Bone marrow (tissue), 2 donors: ENCODE results near the gene ATCAY.
"Not testable (repeated sequence)": the region's sequence is repeated elsewhere in the genome, so short reads cannot be mapped to it uniquely, and the experiment has no call there.

Experiments used
- DNase-seq, 2 donors: peaks; one replicate each; lab custom pipeline; 2025; lab: John Stamatoyannopoulos, UW

The ATCAY gene

DNA sequence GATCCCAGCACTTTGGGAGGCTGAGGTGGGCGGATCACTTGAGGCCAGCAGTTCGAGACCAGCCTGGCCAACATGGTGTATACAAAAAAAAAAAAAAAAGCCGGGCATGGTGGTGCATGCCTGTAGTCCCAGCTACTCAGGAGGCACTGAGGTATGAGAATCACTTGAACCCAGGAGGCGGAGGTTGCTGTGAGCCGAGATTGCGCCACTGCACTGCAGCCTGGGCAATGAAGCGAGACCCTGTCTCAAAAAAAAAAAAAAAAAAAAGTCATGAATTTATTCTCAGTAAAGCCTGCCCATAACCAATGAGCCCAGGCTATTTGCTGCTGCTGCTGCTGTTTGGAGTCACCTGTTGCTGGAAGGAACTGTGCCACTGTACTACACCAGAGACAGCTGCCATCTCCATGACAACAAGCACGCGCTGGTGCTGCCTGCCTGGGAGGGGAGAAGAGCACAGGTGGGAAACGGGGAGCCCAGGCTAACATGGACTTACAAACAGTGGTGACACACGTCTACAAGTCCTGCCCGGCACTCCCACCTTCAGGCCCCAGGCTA, 23.0 kb upstream of the ATCAY start:
- no peak for DNase-seq

DNA sequence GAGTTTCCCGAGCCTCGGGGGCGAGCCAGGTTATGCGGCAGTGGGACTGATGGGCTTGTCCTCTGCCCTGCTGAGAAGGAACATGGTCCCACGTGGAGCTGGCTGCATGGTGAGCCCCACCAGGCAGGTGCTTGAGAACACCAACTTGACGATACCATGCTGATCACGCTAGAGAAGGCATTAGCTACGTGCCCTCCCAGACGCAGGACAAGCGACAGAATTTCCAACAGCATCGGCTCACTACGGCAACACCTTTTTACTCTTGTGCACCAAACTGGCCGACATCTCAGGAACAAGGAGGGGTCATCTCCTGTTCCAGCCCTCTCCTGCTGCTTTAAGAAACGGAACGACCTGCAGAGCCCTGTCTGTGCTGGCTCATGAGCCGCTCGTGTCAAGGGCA, 20.0 kb upstream of the ATCAY start:
- no peak for DNase-seq

DNA sequence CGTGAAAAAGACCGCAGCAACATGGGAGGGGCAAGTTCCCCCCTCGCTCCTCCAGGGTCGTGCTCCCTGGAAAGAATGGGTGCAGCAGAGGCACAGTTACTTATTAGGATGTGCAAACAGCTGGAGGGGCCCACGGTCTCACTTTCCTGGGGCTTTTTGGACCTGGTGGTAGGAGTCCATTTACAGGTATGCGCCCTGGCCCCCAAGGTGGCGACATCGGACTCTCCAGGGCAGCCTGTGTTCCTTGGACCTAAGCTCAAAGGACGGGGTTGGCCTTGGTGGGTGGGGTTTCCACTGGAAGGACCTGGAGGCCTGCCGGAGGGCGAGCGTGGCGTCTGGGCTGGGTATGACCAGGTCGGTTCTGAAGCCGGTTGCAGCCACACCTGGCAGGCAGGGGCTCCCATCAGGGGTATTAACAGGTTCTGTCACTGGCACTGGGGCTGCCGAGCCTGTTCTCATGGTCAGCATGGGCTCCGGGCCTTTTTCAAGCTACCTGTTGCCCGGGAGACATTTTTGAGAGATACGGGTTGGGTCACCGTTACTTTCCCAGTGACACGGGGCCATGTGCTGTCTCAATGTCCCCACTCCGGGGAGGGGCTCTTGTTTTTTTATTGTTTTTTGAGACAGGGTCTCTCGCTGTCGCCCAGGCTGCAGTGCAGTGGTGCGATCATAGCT, 17.5 kb upstream of the ATCAY start:
- DNase-seq = no peak

DNA sequence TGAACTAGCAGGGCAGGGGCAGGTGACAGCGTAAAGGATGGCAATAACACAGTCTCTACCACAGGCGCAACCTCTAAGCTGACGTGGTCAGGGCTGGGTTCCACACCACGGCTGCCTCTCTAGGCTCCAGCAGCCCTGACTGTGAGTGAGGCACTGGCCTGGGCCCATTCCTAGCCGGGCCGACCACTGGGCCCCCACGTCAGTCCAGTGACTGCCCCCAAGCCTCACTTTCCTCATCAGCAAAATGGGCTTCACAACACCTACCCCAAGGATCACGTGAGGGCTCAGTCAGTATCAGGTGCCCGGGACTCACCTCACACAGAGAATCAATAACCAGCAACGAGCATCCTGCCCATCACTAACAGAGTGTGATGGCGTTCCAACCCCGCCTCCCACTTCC, 16.8 kb upstream of the ATCAY start:
- DNase-seq = no peak

DNA sequence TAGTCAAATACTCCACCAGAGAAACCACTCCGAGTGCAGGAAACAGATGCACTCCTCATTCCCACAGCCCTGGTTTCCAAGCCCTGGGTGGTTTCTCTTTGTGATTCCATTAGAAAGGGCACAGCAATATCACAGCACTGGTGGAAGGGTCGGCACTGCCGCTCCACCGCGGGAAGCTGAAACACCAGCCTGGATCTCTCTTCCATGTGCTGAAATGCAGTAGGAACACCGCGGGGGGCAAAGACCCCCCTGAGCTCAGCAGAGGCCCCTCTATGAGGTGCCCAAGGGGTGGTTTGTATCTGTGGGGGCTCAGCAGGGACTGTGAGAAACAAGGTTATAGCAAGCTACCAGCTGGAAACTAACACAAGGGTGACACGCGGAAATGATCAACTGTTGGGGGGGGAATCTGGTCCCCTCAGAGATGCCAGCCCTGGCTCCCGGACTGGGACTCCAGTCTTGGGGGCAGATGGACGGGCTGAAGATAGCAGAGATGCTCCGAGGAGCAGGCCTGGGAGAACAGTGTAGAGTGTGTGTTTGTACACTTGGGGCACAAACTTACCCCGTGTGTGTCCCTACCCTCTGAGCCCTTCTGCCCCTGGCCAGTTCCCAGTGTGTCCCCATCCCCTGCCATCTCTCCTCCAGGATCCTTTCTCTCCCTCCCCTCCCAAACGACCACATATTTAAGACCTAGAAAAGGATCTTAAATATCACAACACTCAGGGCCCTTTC, 13.4 kb upstream of the ATCAY start:
- no peak for DNase-seq

DNA sequence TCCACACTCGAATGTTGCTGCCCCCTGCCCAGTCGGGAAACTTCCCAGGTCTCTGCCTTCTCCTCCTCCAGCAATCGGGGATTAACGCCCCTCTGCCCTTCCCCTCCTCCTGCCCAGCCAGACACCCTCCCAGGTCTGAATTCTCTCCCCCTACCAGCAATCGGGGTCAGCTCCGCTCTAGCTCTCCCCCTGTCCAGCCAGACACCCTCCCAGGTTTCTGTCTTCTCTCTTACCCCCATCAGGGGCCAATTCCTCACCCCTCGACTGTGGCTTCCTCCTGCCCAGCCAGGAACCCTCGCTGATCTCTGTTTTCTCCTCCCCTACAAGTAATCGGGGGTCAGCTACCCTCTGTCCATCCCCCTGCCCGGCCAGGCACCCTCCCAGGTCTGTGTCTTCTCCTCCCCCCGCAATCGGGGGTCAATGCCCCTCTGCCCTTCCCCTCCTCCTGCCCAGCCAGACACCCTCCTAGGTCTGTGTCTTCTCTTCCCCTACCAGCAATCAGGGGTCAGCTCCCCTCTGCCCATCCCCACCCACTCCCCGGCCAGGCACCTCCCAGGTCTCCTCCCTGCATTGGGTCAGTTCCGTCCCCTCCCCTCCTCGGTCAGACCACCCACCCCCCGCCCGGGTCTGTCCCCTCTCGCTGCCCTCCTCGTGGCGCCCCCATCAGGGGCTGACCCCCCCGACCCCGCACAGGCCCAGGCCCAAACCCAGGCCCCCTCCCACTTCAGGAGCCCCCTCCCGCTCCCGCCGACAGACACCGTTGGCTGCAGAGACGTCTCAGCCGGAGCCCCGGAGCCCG, 12.3 kb upstream of the ATCAY start:
- no peak for DNase-seq

DNA sequence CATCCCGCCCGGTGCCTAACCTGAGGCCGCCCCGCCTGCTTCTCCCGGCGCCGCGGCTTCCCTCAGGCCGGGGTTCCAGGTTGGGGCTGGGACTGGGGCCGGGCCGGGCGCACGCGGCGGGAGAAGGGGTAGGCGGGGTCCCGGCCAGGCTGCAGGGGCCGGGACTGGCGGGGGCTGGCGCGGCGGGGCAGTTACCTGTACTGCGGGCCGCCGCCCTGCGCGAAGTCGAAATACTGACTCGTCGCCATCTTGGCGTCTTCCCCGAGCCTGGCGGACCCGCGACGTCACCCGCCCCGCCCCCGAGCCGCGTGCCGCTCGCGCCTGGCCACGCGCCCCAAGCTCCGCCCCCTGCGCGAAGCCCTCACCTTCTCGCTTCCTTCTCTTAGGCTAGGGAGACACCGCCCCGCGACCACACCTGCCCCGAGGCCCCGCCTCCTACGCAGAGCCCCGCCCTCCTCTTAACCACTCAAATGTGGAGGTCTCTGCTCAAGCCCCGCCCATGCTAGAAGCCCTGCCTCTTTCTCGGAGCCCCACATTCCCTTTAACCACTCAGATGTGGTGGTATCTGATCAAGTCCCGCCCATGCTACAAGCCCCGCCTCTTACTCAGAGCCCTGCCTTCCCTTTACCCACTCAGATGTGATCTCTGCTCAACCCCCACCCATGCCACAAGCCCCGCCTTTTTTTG, 11.6 kb upstream of the ATCAY start, which contains the start of gene ZFR2:
Gene ZFR2, minus strand, starts transcription at position 269 of the 687 bp plus-strand sequence. Its CDS starts 21 bp downstream, at position 248.
- DNase-seq = no peak

DNA sequence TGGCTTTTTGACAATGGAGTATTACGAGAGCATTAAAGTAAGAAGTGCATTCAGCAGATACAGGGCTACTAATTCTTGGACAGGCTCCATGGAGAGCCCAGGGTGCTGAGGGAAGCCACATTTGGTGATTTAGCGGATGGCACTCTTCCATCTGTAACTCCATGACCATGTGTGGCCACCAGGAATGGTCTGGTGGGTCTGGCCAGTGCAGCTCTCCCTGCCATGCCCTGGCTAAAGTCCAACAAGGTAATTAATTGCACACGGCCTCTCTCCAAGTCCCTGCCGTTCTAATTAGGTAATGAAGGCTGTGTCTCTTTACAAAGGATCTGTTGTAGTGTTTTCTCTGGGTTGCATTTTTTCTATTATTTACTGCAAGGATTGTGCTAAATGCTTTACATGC, 7.3 kb upstream of the ATCAY start:
- DNase-seq = no peak

DNA sequence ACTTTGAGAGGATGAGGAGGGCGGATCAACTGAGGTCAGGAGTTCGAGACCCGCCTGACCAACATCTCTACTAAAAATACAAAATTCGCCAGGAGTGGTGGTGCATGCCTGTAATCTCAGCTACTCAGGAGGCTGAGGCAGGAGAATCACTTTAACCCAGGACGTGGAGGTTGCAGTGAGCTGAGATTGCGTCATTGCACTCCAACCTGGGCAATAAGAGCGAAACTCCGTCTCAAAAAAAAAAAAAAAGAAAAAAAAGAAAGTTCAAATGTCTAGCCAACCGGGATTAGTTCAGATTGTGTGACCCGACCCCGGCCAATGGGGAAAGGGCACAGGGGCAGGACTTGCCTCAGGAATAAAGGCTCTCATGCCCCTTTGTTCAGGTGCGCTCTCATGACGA, 5.8 kb upstream of the ATCAY start:
- DNase-seq = not testable (repeated sequence)

DNA sequence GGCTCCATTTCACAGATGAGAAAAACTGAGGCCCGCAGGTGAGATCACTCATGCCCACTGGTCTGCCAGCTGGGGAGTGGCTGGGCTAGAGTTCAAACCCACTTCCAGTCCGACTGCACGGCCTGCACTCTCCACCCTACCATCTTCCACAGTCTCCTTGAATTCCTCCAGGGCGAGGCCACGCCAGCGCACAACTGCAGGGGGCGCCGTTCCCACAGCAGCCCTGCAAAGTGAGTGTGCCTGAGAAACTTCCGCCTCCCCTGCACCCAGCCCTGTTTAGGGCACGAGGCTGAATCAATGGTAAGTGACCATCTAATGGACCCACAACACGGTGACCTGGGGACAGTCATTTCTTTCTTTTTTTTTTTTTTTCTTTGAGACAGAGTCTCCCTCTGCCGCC, 829 bp upstream of the ATCAY start:
- DNase-seq = no peak

DNA sequence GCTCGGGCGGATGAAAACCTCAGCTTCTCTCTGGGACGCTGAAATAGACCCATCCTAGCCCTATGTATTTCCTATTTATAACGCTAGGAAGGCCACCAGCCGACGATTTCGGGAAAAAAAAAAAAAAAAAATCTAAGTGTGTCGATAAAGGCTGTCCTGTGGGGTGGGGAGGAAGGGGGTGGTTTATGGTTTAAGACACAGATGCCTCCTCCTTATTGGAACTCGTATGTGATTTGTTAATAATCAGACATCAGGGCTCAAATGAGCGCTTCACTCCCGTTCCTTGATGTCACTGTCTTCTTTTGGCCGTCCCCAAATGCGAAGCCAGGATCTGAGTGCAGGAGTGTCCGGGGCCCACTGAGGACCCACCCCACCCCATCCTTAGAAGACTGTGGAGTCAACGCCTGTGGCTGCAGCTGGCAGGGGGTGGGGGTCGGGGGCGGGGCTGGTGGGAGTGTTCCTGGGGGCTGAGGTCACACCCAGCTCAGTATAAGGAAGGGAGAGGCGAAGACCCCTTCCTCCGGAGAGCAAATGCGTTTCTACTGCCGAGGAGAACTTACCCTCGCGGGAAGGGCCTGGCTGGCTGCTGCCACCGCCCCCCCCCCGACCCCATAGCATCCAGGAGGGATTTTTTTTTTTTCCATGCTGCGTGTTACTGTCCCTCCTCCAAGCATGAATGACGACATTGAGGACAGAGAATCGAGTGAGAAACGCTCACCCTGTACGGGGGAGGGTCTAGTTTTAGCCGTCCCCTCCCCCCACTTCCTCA, 971 bp downstream of the ATCAY start:
- DNase-seq = peak in 1 of 2 donors; percentile 3

DNA sequence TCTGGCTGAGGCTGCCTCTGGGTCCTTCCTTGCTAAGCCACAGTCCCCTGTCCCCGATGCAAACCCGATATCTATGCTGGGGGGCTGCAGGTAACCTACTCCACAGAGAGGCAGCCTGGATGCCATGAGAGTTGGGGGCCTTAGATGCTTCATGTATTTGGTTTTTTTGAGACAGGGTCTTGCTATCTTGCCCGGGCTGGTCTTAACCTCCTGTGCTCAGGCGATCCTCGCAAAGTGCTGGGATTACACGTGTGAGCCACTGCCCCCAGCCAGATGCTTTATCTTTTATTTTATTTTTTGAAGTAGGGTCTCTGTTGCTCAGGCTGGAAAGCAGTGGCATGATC, 1.5 kb downstream of the ATCAY start:
- no peak for DNase-seq

DNA sequence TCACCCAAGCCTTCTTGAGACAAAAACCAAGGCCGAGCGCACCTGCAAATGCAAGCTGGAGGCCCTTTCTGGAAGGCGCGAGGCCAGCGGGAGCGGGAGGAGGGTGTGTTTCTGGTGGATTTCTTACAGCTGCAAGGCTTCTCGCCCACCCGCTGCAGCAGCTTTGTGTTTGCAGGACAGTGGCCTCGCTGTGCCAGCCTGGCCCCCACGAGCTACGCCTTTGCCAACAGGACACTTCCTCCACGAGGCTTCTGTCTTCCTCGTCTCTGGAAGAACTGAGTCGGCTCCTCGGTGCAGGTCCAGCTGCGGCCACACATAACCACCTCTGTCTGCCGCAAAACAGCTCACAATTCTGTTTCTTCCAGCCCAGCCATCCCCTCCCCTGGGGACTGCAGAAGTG, 10.1 kb downstream of the ATCAY start:
- no peak for DNase-seq

DNA sequence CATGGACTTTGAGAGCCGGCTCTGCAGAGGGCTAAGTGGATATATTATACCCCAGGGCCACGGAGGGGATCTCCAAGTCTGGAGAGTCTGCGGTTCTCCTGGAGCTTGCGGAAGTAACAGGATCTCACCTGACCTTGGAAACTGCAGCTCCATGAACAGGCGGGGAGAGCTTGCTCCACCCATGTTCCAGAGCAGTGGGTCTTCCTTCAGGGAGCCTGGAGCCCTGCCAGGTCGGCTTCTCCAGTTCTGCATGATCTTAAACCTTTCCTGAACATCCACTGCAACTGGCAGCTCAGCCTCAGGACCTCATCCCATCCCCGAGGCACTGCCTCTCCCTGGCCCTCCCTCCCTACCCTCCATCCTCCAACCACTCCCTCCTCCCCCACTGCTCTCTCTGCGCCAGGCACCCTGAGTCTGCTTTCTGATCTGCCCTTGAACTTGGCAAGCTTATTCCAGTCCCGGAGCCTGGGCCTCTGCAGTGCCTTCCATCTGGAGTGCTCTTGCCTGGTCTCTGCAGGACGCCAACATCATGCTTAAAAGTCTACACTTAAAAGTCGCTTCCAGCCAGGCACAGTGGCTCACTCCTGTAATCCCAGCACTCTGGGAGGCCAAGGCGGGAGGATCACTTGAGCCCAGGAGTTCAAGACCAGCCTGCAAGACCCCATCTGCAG, 13.2 kb downstream of the ATCAY start:
- no peak for DNase-seq

DNA sequence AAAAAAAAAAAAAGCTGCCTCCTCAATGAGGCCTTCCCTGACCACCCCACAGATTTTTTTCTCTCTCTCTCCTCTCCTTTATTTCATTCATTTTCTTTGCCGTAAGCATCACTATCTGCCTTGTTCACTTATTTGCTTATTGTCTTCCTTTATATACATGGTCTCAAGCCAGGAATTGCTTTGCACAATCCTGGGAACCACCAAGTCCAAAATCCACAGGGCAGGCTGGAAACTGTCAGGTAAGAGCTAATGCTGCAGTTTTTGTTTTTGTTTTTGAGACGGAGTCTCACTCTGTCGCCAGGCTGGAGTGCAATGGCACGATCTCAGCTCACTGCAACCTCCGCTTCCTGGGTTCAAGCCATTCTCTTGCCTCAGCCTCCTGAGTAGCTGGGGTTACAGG, 14.5 kb downstream of the ATCAY start:
- DNase-seq = not testable (repeated sequence)

DNA sequence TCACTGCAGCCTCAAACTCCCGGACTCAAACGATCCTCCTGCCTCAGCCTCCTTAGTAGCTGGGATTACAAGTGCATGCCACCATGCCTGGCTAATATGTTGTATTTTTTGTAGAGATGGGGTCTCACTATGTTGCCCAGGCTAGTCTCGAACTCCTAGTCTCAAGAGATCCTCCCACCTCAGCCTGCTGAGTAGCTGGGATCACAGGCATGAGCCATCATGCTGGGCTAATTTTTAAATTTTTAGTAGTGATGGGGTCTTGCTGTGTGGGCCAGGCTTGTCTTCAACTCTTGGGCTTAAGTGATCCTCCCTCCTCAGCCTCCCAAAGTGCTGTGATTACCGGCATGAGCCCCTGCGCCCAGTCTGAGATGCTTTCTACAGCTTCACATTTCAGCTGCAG, 15.3 kb downstream of the ATCAY start:
- DNase-seq = no peak

DNA sequence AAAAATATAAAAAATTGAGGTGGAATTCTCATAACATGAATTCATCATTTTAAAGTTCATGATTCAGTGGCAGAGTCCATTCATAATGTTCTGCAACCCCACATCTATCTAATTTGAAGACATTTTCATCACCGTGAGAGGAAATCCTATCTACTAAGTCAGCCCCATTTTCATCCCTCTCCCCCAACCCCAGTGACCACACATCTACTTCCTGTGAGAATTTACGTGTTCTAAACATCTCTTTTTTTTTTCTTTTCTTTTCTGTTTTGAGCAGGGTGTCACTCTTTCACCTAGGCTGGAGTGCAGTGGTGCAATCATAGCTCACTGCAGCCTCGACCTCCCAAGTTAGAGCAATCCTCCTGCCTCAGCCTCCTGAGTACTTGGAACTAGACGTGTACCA, 17.5 kb downstream of the ATCAY start:
- DNase-seq = no peak

DNA sequence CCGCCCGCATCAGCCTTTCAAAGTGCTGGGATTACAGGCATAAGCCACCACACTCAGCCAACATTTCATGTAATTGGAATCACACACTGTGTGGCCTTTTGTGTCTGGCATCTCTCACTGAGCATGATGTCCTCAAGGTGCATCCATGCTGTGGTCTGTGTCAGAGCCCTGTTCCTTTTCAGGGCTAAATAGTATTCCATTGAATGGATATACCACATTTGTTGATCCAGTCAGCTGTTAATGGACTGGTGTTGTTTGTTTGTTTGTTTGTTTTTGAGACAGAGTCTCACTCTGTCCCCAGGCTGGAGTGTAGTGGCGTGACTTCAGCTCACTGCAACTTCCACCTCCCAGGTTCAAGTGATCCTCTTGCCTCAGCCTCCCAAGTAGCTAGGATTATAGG, 17.9 kb downstream of the ATCAY start:
- no peak for DNase-seq

DNA sequence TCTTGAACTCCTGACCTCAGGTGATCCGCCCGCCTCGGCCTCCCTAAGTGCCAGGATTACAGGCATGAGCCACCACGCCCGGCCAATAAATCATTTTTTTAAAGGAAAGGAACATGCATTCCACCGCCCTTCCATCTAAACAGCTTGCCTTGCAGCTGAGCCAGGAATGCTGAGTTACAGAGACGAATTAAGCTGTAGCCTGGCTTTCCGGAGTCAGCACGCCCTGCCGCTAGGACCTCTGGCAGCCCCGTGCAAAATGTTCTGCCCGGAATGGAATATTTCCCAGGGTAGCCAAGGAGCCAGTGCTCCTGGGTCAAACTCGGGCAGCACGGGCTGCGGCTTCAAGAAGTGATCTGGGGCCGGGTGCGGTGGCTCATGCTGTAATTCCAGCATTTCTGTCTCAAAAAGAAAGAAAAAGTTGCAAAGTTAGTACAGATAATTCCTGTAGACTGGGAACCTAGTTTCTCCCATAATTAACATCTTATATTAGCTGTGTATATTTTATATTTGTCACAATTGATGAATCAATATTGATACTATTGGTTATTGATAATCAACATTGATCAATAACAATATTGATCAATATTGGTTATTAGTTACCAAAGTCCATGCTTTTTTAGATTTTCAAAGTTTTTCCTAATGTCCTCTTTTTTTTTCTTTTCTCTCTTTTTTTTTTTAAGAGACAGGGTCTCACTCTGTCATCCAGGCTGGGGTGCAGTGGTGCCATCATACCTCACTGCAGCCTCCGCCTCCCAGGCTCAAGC, 19.2 kb downstream of the ATCAY start:
- DNase-seq = no peak
